ENCODE measurements around the gene FXYD3. TPM values are rescaled to one million over a fixed set of nuclear protein-coding genes. Genes with fewer than 3 reads are reported as not detected.
A peak's percentile ranks its signal among the peaks of the same experiment; 100 is the strongest.

Gene FXYD3
- total RNA-seq, 6 donors from 2014 or later = 94.3 to 236 (median 195) TPM

- Histone ChIP-seq H3K9me3 (peaks cover 4 to 7% (median 5%) of the 10 kb centered on the region in 4 donors), H3K4me3 (no peak overlapping the region), H3K36me3 (no peaks in the 10 kb centered on the region), H3K27me3 (no peaks in the 10 kb centered on the region), H3K4me1 (peaks cover 0 to 8% (median 5%) of the 10 kb centered on the region in 4 donors), H3K27ac (no peak overlapping the region)
- ATAC-seq (ENCODE audit: low FRiP score in 2 of 2) (no peak), DNase-seq (no peak)
- 82 to 83% methylated on average over 1 of the region's 1 CpG for WGBS, 2 donors
- no peak for TF ChIP-seq POLR2A (IDR thresholded peaks at IDR 0.05)
- TF ChIP-seq EP300 (IDR thresholded peaks at IDR 0.05) = no peak
- no peak for TF ChIP-seq POLR2AphosphoS5 (IDR thresholded peaks at IDR 0.05)
- no peak for TF ChIP-seq CTCF (IDR thresholded peaks at IDR 0.05)
These were observed 45.9 kb upstream of the FXYD3 start for GRCh38 chr19:35069696-35070095.

- Histone ChIP-seq H3K4me3 (no peak overlapping the region), H3K27me3 (no peaks in the 10 kb centered on the region), H3K9me3 (peaks cover 4 to 7% (median 5%) of the 10 kb centered on the region in 4 donors), H3K4me1 (peaks cover 0 to 8% (median 5%) of the 10 kb centered on the region in 4 donors), H3K27ac (no peak overlapping the region), H3K36me3 (no peaks in the 10 kb centered on the region)
- 91 to 93% methylated on average over 3 of the region's 3 CpGs for WGBS, 2 donors
- TF ChIP-seq POLR2A (IDR thresholded peaks at IDR 0.05) (no peak), CTCF (IDR thresholded peaks at IDR 0.05) (no peak), EP300 (IDR thresholded peaks at IDR 0.05) (no peak), POLR2AphosphoS5 (IDR thresholded peaks at IDR 0.05) (no peak)
- DNase-seq = no peak
- ATAC-seq (ENCODE audit: low FRiP score in 2 of 2) = no peak
These were observed 45.2 kb upstream of the FXYD3 start for GRCh38 chr19:35070471-35070870.

- 83 to 88% methylated on average over 9 to 10 of the region's 10 CpGs for WGBS, 2 donors
- no peak overlapping the region for H3K4me3 ChIP-seq
- peak in 1 of 2 donors; percentile 63 for DNase-seq
These were observed 42.1 kb upstream of the FXYD3 start for GRCh38 chr19:35073516-35073915.

GRCh38 chr19:35073941-35074340 lies 41.7 kb upstream of the FXYD3 start:
- DNase-seq = peak in 1 of 2 donors; percentile 41

More at GRCh38 chr19:35073516-35073915, 42.1 kb upstream of the FXYD3 start:
- peaks cover 4 to 7% (median 5%) of the 10 kb centered on the region in 4 donors for H3K9me3 ChIP-seq
- no peaks in the 10 kb centered on the region for H3K36me3 ChIP-seq
- ATAC-seq (ENCODE audit: low FRiP score in 2 of 2) = peak in 1 of 2 donors; percentile 2
- no peak overlapping the region for H3K27ac ChIP-seq
- TF ChIP-seq POLR2AphosphoS5 (IDR thresholded peaks at IDR 0.05) (no peak), EP300 (IDR thresholded peaks at IDR 0.05) (no peak), CTCF (IDR thresholded peaks at IDR 0.05) (no peak), POLR2A (IDR thresholded peaks at IDR 0.05) (no peak)
- H3K27me3 ChIP-seq = no peaks in the 10 kb centered on the region
- no peaks in the 10 kb centered on the region for H3K4me1 ChIP-seq

More at GRCh38 chr19:35073941-35074340, 41.7 kb upstream of the FXYD3 start:
- 80 to 82% methylated on average over 3 to 8 of the region's 8 CpGs for whole genome bisulfite sequencing, 2 donors
- H3K27me3 ChIP-seq = no peaks in the 10 kb centered on the region
- ATAC-seq (ENCODE audit: low FRiP score in 2 of 2) = no peak
- H3K9me3 ChIP-seq = peaks cover 4 to 7% (median 5%) of the 10 kb centered on the region in 4 donors
- H3K4me1 ChIP-seq = no peaks in the 10 kb centered on the region
- no peak overlapping the region for H3K27ac ChIP-seq
- no peaks in the 10 kb centered on the region for H3K36me3 ChIP-seq
- no peak overlapping the region for H3K4me3 ChIP-seq
- TF ChIP-seq EP300 (IDR thresholded peaks at IDR 0.05) (no peak), CTCF (IDR thresholded peaks at IDR 0.05) (no peak), POLR2AphosphoS5 (IDR thresholded peaks at IDR 0.05) (no peak), POLR2A (IDR thresholded peaks at IDR 0.05) (no peak)
